OCI-LY1 (cell line): ENCODE data around the gene FANCG.

Source experiments
- EZH2 ChIP-seq: fragments of 200-600 bp; sonication (generic), shearing (Covaris generic); IDR thresholded peaks from 2 replicates; pipeline ENCODE4 v1.8.0; 2017; ENCODE audit warnings: borderline replicate concordance, mixed run types, mild to moderate bottlenecking, antibody characterized with exemption, low read length, moderate library complexity, mixed read lengths
- TF ChIP-seq, protein P1 (sequence below): fragments of 200-600 bp; sonication (generic), shearing (Covaris generic); IDR thresholded peaks from 2 replicates; pipeline ENCODE4 v1.5.1; 2017; ENCODE audit warnings: mild to moderate bottlenecking, antibody characterized with exemption, low read length, moderate library complexity, mixed read lengths

DNA sequence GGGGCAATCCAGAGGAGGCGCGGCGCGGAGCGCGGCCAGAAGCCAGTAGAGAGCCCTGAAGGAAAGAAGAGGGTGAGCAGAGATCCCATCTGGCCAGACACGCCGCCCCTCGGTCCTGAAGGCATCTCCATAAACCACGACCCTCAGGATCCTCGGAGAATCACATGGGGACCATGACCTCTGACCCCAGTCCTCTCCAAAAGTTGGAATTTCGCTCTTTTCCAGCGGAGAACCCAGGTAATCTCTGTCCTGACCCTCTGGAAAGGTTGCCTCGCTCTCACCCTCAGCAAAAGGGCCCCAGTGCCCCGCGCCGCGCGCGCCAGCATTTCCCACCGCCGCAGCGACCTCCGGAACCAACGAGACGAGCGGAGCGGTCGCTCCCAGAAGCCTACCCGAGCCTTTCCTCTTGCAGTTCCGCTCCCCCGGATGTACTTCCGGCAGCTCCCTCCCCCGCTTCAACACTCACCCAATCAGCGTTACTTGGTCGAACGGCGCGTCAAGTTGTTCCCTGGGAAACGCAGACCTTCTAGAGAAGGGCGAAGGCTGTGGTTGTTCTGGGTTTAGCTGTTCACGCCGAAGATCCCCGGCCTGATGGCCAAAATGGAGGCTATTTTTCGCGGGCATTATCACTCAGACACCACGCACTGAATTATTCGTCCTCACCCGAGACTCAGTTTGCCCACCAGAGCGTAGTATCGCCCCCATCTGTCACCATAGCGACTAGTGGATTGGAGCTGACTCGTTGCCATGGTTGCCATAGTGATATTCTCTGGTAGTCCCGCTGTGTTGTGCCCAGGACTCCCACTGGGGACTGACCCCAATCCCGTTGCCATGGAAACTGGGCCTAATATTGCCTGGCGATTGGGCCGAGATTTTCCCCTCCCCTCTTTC, 23.3 kb upstream of the FANCG start, which contains the start of gene STOML2:
- TF ChIP-seq, protein P1, sequence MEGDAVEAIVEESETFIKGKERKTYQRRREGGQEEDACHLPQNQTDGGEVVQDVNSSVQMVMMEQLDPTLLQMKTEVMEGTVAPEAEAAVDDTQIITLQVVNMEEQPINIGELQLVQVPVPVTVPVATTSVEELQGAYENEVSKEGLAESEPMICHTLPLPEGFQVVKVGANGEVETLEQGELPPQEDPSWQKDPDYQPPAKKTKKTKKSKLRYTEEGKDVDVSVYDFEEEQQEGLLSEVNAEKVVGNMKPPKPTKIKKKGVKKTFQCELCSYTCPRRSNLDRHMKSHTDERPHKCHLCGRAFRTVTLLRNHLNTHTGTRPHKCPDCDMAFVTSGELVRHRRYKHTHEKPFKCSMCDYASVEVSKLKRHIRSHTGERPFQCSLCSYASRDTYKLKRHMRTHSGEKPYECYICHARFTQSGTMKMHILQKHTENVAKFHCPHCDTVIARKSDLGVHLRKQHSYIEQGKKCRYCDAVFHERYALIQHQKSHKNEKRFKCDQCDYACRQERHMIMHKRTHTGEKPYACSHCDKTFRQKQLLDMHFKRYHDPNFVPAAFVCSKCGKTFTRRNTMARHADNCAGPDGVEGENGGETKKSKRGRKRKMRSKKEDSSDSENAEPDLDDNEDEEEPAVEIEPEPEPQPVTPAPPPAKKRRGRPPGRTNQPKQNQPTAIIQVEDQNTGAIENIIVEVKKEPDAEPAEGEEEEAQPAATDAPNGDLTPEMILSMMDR = no peak
- no peak for TF ChIP-seq EZH2
